GM12892 (cell line): ENCODE results near the gene ASIC4.

ENCODE experiments used
- POLR2A ChIP-seq: IDR thresholded peaks from 2 replicates; pipeline ENCODE4 v1.6.1; 2011; ENCODE audit warnings: low read depth, low read length, control low read depth
- POLR2AphosphoS5 ChIP-seq: IDR thresholded peaks from 2 replicates; pipeline ENCODE4 v1.6.1; 2011; ENCODE audit warnings: low read depth, low read length, control low read depth

GRCh38 chr2:219465659-219466561 lies 48.4 kb upstream of the ASIC4 start:
- TF ChIP-seq POLR2A (no peak), POLR2AphosphoS5 (no peak)
